ENCODE data around the gene TBC1D12. TPM values are rescaled to one million over a fixed set of nuclear protein-coding genes. Genes with fewer than 3 reads are reported as not detected.

TBC1D12 gene
- total RNA-seq, 2 experiments from 2014 or later, result 0.27 to 0.42 TPM

- no peaks in the 10 kb centered on the region for H3K36me3 Mint-ChIP-seq (ENCODE audit: low read depth)
- no peaks in the 10 kb centered on the region for H3K9me3 ChIP-seq (ENCODE audit: control insufficient read depth in 1 of 2, insufficient read depth in 1 of 2, low read length in 2 of 2)
- peaks cover 57% of the 10 kb centered on the region for H3K27me3 Mint-ChIP-seq
- POLR2A ChIA-PET, result no interaction called here
- ATAC-seq (ENCODE audit: poor library complexity), result no peak
- no peaks in the 10 kb centered on the region for H3K4me1 Mint-ChIP-seq (ENCODE audit: low read depth)
- no peak overlapping the region for H3K4me3 ChIP-seq (ENCODE audit: low read length)
- H3K27me3 ChIP-seq (ENCODE audit: control insufficient read depth in 1 of 2, insufficient read depth in 2 of 2, low read length in 2 of 2), result peaks cover 7 to 24% of the 10 kb centered on the region in 2 experiments
- H3K27ac Mint-ChIP-seq, result no peak overlapping the region
- TF ChIP-seq, protein P1, sequence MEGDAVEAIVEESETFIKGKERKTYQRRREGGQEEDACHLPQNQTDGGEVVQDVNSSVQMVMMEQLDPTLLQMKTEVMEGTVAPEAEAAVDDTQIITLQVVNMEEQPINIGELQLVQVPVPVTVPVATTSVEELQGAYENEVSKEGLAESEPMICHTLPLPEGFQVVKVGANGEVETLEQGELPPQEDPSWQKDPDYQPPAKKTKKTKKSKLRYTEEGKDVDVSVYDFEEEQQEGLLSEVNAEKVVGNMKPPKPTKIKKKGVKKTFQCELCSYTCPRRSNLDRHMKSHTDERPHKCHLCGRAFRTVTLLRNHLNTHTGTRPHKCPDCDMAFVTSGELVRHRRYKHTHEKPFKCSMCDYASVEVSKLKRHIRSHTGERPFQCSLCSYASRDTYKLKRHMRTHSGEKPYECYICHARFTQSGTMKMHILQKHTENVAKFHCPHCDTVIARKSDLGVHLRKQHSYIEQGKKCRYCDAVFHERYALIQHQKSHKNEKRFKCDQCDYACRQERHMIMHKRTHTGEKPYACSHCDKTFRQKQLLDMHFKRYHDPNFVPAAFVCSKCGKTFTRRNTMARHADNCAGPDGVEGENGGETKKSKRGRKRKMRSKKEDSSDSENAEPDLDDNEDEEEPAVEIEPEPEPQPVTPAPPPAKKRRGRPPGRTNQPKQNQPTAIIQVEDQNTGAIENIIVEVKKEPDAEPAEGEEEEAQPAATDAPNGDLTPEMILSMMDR (IDR thresholded peaks at IDR 0.05), result no peak
- no peaks in the 10 kb centered on the region for H3K4me1 ChIP-seq (ENCODE audit: insufficient read depth, low read length)
- DNase-seq, result no peak
- H3K27ac ChIP-seq (ENCODE audit: low read depth in 1 of 2, low read length in 2 of 2), result no peak overlapping the region
- no peak overlapping the region for H3K4me3 Mint-ChIP-seq
- no peaks in the 10 kb centered on the region for H3K9me3 Mint-ChIP-seq
- CTCF ChIA-PET, result no interaction called here
- intact Hi-C loops (cut with DNase I, micrococcal nuclease), result no loop called here
- H3K36me3 ChIP-seq (ENCODE audit: insufficient read depth, low read length), result no peaks in the 10 kb centered on the region
Observed at GRCh38 chr10:94413361-94413760, 11.0 kb downstream of the TBC1D12 start.

GRCh38 chr10:94416896-94417295, 14.6 kb downstream of the TBC1D12 start:
- ATAC-seq (ENCODE audit: poor library complexity) (no peak), DNase-seq (no peak)
- no peak overlapping the region for H3K4me3 Mint-ChIP-seq
- ChIA-PET POLR2A (no interaction called here), CTCF (no interaction called here)
- H3K27ac ChIP-seq (ENCODE audit: low read depth in 1 of 2, low read length in 2 of 2), result no peak overlapping the region
- H3K27ac Mint-ChIP-seq, result no peak overlapping the region
- H3K27me3 ChIP-seq (ENCODE audit: control insufficient read depth in 1 of 2, insufficient read depth in 2 of 2, low read length in 2 of 2), result peaks cover 0 to 6% of the 10 kb centered on the region in 2 experiments
- no peak overlapping the region for H3K4me3 ChIP-seq (ENCODE audit: low read length)
- H3K4me1 Mint-ChIP-seq (ENCODE audit: low read depth), result no peaks in the 10 kb centered on the region
- H3K9me3 Mint-ChIP-seq, result no peaks in the 10 kb centered on the region
- peaks cover 44% of the 10 kb centered on the region for H3K27me3 Mint-ChIP-seq
- TF ChIP-seq, protein P1 (IDR thresholded peaks at IDR 0.05), result no peak
- H3K9me3 ChIP-seq (ENCODE audit: control insufficient read depth in 1 of 2, insufficient read depth in 1 of 2, low read length in 2 of 2), result peaks cover 0 to 3% of the 10 kb centered on the region in 2 experiments
- no peaks in the 10 kb centered on the region for H3K36me3 ChIP-seq (ENCODE audit: insufficient read depth, low read length)
- H3K4me1 ChIP-seq (ENCODE audit: insufficient read depth, low read length), result no peaks in the 10 kb centered on the region
- intact Hi-C loops (cut with DNase I, micrococcal nuclease), result no loop called here
- no peaks in the 10 kb centered on the region for H3K36me3 Mint-ChIP-seq (ENCODE audit: low read depth)

DNA sequence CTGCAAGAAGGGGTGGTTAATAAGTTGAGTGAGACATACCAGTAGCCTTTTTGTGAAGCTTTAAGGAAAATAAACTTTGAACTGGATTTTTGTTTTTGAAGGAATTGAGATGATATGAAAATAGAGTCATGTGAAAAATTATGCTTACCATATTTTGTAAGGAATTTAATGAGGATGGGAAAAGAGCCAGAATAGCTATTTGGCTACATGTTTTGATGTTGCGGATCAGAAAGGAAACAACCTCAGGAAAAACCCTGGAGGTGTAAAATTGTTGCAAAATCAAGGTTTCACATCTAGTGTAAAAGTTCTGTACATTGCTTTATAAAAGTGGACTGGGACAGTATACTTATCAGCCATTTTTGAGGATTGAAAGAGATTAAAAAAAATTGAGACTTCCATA, 15.0 kb downstream of the TBC1D12 start:
- TF ChIP-seq, protein P1 (IDR thresholded peaks at IDR 0.05), result no peak
- Histone ChIP-seq H3K27ac (ENCODE audit: low read depth in 1 of 2, low read length in 2 of 2) (no peak overlapping the region), H3K36me3 (ENCODE audit: insufficient read depth, low read length) (no peaks in the 10 kb centered on the region), H3K9me3 (ENCODE audit: control insufficient read depth in 1 of 2, insufficient read depth in 1 of 2, low read length in 2 of 2) (peaks cover 0 to 3% of the 10 kb centered on the region in 2 experiments), H3K4me1 (ENCODE audit: insufficient read depth, low read length) (no peaks in the 10 kb centered on the region), H3K4me3 (ENCODE audit: low read length) (no peak overlapping the region), H3K27me3 (ENCODE audit: control insufficient read depth in 1 of 2, insufficient read depth in 2 of 2, low read length in 2 of 2) (peaks cover under 1 to 6% of the 10 kb centered on the region in 2 experiments)
- DNase-seq, result no peak
- POLR2A ChIA-PET, result no interaction called here
- Mint-ChIP-seq H3K36me3 (ENCODE audit: low read depth) (no peaks in the 10 kb centered on the region), H3K27me3 (peaks cover 40% of the 10 kb centered on the region), H3K4me1 (ENCODE audit: low read depth) (no peaks in the 10 kb centered on the region), H3K9me3 (no peaks in the 10 kb centered on the region), H3K4me3 (no peak overlapping the region), H3K27ac (no peak overlapping the region)
- no peak for ATAC-seq (ENCODE audit: poor library complexity)
- CTCF ChIA-PET, result no interaction called here
- intact Hi-C loops (cut with DNase I, micrococcal nuclease), result no loop called here

Measured in CD4-positive, alpha-beta T cell (primary cell).